Endothelial cell (in vitro differentiated cells): ENCODE measurements around the gene ENG. TPM values are rescaled to one million over a fixed set of nuclear protein-coding genes. Genes with fewer than 3 reads are reported as not detected.

Experiments used
- DNase-seq: peaks from one replicate; pipeline ENCODE4 v3.0.0; 2021; ENCODE audit warnings: low spot score
- H3K27ac Mint-ChIP-seq: one replicate; pipeline ENCODE4 v1.8.0; 2021; ENCODE audit warnings: mixed read lengths, inconsistent platforms; ENCODE audit not compliant: unreplicated experiment
- H3K27me3 Mint-ChIP-seq: one replicate; pipeline ENCODE4 v1.8.0; 2021; ENCODE audit warnings: mild to moderate bottlenecking, moderate library complexity, mixed read lengths, inconsistent platforms; ENCODE audit not compliant: unreplicated experiment
- H3K36me3 Mint-ChIP-seq: one replicate; pipeline ENCODE4 v1.8.0; 2021; ENCODE audit warnings: mild to moderate bottlenecking, low read depth, mixed read lengths, inconsistent platforms; ENCODE audit not compliant: unreplicated experiment
- H3K4me1 Mint-ChIP-seq: one replicate; pipeline ENCODE4 v1.8.0; 2021; ENCODE audit warnings: mild to moderate bottlenecking, mixed read lengths, inconsistent platforms; ENCODE audit not compliant: unreplicated experiment
- H3K4me3 Mint-ChIP-seq: one replicate; pipeline ENCODE4 v1.8.0; 2021; ENCODE audit warnings: mild to moderate bottlenecking, mixed read lengths, inconsistent platforms; ENCODE audit not compliant: unreplicated experiment
- H3K9me3 Mint-ChIP-seq: one replicate; pipeline ENCODE4 v1.8.0; 2021; ENCODE audit warnings: mixed read lengths, inconsistent platforms; ENCODE audit not compliant: unreplicated experiment
- total RNA-seq: library from RNA; stranded (reverse); fragmentation: NEBNext Ultra II Directional; extraction: Animal tissue kit (Norgen Biotek cat#: 25700); gene quantifications from one replicate; pipeline ENCODE4 v1.2.1, GENCODE V29; 2021; ENCODE audit not compliant: unreplicated experiment
- TF ChIP-seq, protein P1 (sequence below): fragments of 200-600 bp; sonication (generic); IDR thresholded peaks from one replicate; pipeline ENCODE4 v1.5.0; 2021; ENCODE audit warnings: antibody characterized with exemption; ENCODE audit not compliant: unreplicated experiment

Gene ENG
- total RNA-seq, 1 donor from 2014 or later: 113 TPM

- Mint-ChIP-seq H3K9me3 (no peaks in the 10 kb centered on the region), H3K4me3 (peak overlapping the region; percentile 86), H3K36me3 (peaks cover 7% of the 10 kb centered on the region), H3K27me3 (peaks cover 6% of the 10 kb centered on the region), H3K27ac (peak overlapping the region; percentile 64), H3K4me1 (peaks cover 9% of the 10 kb centered on the region)
- DNase-seq: no peak
- TF ChIP-seq, protein P1, sequence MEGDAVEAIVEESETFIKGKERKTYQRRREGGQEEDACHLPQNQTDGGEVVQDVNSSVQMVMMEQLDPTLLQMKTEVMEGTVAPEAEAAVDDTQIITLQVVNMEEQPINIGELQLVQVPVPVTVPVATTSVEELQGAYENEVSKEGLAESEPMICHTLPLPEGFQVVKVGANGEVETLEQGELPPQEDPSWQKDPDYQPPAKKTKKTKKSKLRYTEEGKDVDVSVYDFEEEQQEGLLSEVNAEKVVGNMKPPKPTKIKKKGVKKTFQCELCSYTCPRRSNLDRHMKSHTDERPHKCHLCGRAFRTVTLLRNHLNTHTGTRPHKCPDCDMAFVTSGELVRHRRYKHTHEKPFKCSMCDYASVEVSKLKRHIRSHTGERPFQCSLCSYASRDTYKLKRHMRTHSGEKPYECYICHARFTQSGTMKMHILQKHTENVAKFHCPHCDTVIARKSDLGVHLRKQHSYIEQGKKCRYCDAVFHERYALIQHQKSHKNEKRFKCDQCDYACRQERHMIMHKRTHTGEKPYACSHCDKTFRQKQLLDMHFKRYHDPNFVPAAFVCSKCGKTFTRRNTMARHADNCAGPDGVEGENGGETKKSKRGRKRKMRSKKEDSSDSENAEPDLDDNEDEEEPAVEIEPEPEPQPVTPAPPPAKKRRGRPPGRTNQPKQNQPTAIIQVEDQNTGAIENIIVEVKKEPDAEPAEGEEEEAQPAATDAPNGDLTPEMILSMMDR: no peak
These were observed 52.4 kb downstream of the ENG start for GRCh38 chr9:127801955-127802575.

DNA sequence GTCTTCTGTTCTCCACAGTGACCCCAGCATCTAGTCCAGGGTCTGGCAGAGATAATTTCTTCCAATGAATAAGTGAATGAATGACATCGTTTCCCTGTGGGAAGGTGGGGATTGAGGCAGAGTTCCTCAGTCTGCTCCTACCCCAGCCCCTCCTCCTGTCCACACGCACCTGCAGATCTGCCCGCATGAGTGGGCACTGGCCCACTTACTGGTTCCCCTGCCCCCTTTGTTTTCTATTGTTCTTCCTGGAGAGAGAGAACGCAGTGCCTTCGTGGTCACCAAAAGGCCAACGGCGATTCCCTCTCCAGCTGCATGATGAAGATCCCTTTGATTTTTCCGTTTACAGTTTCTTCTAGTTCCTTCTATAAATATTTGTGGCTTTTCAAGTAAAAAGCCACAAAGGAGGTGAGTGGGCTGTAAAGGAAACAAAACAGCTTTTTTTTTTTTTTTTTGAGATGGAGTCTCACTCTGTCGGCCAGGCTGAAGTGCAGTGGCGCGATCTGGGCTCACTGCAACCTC lies 57.5 kb downstream of the ENG start:
- Mint-ChIP-seq H3K27ac (peak overlapping the region; percentile 22), H3K9me3 (no peaks in the 10 kb centered on the region)

DNA sequence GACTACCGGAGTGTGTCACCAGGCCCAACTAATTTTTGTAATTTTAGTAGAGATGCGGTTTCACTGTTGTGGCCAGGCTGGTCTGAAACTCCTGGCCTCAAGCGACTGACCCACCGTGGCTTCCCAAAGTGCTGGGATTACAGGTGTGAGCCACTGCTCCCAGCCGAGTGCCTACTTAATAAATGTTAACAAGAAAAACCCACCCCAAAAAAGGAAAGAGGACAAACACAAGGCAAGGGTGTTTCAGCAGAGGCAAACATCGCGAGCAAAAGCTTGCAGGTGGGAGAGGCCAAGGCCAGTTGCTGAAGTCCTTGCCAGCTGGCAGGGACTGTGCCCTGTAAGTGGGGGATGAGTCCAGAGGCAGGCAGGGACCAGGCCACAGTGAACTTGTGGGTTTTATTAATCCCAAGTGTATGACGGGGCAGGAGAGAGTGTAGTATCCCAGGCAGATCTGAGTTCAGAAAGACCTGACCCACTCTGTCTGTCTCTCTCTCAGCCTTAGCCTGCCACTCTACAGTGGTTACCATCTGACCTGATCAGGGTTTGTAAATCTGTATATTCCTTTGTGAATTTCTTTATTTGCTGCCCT lies 58.1 kb downstream of the ENG start:
- peak overlapping the region; percentile 18 for H3K4me3 Mint-ChIP-seq

More for the DNA sequence above, 57.5 kb downstream of the ENG start:
- no peak for DNase-seq
- TF ChIP-seq, protein P1: no peak
- H3K4me3 Mint-ChIP-seq: no peak overlapping the region
- peaks cover 7% of the 10 kb centered on the region for H3K36me3 Mint-ChIP-seq
- H3K4me1 Mint-ChIP-seq: peaks cover 16% of the 10 kb centered on the region
- peaks cover 7% of the 10 kb centered on the region for H3K27me3 Mint-ChIP-seq

DNA sequence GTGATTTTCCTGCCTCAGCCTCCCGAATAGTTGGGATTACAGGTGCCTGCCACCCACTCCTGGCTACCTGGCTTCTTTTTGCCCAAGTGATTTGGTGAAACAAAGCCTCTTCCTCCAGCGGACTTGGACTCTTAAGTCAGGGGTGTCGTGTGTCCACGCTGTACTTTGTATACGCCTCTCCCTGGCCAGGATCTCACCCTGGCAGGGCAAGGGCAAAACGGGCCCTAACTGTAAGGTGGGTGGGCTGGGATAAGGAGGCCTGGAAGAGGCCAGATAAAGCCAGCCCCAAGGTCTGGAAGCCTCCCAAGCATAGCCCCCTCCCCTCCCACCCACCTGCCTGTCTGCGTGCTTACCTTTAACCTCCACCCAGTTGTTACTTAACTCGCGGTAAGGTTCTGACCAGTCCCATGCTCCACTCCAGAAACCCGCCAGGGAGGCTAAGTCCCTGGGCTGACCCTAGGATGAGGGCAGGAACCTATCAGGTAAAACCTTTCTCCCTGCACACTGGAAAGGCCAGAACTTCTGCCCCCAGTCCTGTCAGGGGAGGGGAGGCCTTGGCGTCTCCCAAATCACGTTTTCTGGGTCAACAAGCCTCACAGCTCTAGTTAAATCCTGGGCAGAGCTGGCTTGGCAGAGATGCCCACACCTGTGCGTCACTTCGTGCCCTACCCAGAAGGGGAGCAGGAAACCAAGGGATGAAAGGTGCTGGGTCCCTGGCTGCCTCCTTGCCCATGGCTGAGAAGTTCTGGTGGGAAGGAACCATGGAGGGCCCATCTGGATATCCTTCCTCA lies 60.3 kb downstream of the ENG start:
- TF ChIP-seq, protein P1: no peak
- no peak for DNase-seq
- Mint-ChIP-seq H3K27ac (no peak overlapping the region), H3K4me1 (peaks cover 28% of the 10 kb centered on the region), H3K27me3 (peaks cover 14% of the 10 kb centered on the region), H3K9me3 (no peaks in the 10 kb centered on the region), H3K4me3 (no peak overlapping the region), H3K36me3 (peaks cover 19% of the 10 kb centered on the region)

More for the DNA sequence above, 58.1 kb downstream of the ENG start:
- Mint-ChIP-seq H3K4me1 (peaks cover 16% of the 10 kb centered on the region), H3K9me3 (no peaks in the 10 kb centered on the region), H3K27ac (no peak overlapping the region), H3K36me3 (peaks cover 7% of the 10 kb centered on the region), H3K27me3 (peaks cover 7% of the 10 kb centered on the region)
- TF ChIP-seq, protein P1: no peak
- DNase-seq: no peak
